SH-SY5Y (cell line): ENCODE results near the gene CERS1.

Source experiments
- GATA2 ChIP-seq: IDR thresholded peaks from 2 replicates; pipeline ENCODE4 v1.6.1; 2011; ENCODE audit warnings: mild to moderate bottlenecking, low read depth, low read length
- GATA3 ChIP-seq: IDR thresholded peaks from 2 replicates; pipeline ENCODE4 v1.6.1; 2011; ENCODE audit warnings: low read depth, mild to moderate bottlenecking, low read length, moderate library complexity

Gene CERS1

GRCh38 chr19:18897094-18898029, 1.4 kb upstream of the CERS1 start:
- no peak for TF ChIP-seq GATA3
- TF ChIP-seq GATA2, result no peak

GRCh38 chr19:18896421-18896841, 473 bp upstream of the CERS1 start:
- no peak for TF ChIP-seq GATA2
- no peak for TF ChIP-seq GATA3

GRCh38 chr19:18895038-18895823, 727 bp downstream of the CERS1 start:
- TF ChIP-seq GATA3, result no peak
- TF ChIP-seq GATA2, result no peak

- no peak for TF ChIP-seq GATA2
- TF ChIP-seq GATA3, result no peak
Observed at GRCh38 chr19:18894254-18895037, 1.5 kb downstream of the CERS1 start.

GRCh38 chr19:18893587-18894253, 2.2 kb downstream of the CERS1 start:
- TF ChIP-seq GATA2, result no peak
- no peak for TF ChIP-seq GATA3

- no peak for TF ChIP-seq GATA2
- TF ChIP-seq GATA3, result no peak
Observed at GRCh38 chr19:18889949-18890745, 5.8 kb downstream of the CERS1 start.

- no peak for TF ChIP-seq GATA2
- TF ChIP-seq GATA3, result no peak
Observed at GRCh38 chr19:18886972-18887371, 9.0 kb downstream of the CERS1 start.

- TF ChIP-seq GATA2, result no peak
- TF ChIP-seq GATA3, result no peak
Observed at GRCh38 chr19:18883526-18884304, 12.2 kb downstream of the CERS1 start.

- no peak for TF ChIP-seq GATA3
- TF ChIP-seq GATA2, result no peak
Observed at GRCh38 chr19:18881491-18881890, 14.5 kb downstream of the CERS1 start.

GRCh38 chr19:18879579-18880373, 16.2 kb downstream of the CERS1 start:
- no peak for TF ChIP-seq GATA3
- TF ChIP-seq GATA2, result no peak

- TF ChIP-seq GATA2, result no peak
Observed at GRCh38 chr19:18878858-18879578, 16.9 kb downstream of the CERS1 start.

- TF ChIP-seq GATA3 (no peak), GATA2 (no peak)
Observed at GRCh38 chr19:18878058-18878797, 17.7 kb downstream of the CERS1 start.
